Lower lobe of right lung (tissue), 2 donors: Measurements from ENCODE around the gene TDRD1. TPM values are rescaled to one million over a fixed set of nuclear protein-coding genes. Genes with fewer than 3 reads are reported as not detected.

ENCODE experiments used
- ATAC-seq, 2 donors: fragments of 200-7000 bp; cut with Tn5 transposase; one replicate each; pipeline ENCODE4 v1.9.1; 2020 to 2022; ENCODE audit warnings: mild to moderate bottlenecking in 2 of 2, moderate library complexity in 2 of 2
- DNase-seq: peaks from one replicate; pipeline ENCODE4 v3.0.0-alpha.2; 2020
- H3K27ac ChIP-seq: fragments of 200-600 bp; one replicate; pipeline ENCODE4 v1.8.0; 2022
- H3K27me3 ChIP-seq: fragments of 200-600 bp; one replicate; pipeline ENCODE4 v1.8.0; 2022; ENCODE audit warnings: low read depth
- H3K36me3 ChIP-seq: fragments of 200-600 bp; one replicate; pipeline ENCODE4 v1.8.0; 2022; ENCODE audit warnings: mild to moderate bottlenecking
- H3K4me1 ChIP-seq: fragments of 200-600 bp; one replicate; pipeline ENCODE4 v1.8.0; 2022
- H3K4me3 ChIP-seq: fragments of 200-600 bp; one replicate; pipeline ENCODE4 v1.8.0; 2022; ENCODE audit warnings: mild to moderate bottlenecking
- H3K9me3 ChIP-seq: fragments of 200-600 bp; one replicate; pipeline ENCODE4 v1.8.0; 2022
- CTCF ChIP-seq: fragments of 200-600 bp; IDR thresholded peaks from one replicate; pipeline ENCODE4 v1.8.0; 2022; ENCODE audit warnings: antibody characterized with exemption, mild to moderate bottlenecking
- intact Hi-C: fragments of 100-400 bp; cut with DNase I; formaldehyde crosslinking; loops from one replicate; pipeline ENCODE4 v1.11.0; 2022
- total RNA-seq: library from RNA; stranded (reverse); fragmentation: NEBNext Ultra II Directional; extraction: Animal tissue kit (Norgen Biotek cat#: 25700); gene quantifications from one replicate; pipeline ENCODE4 v1.2.1, GENCODE V29; 2021
- donor health status: DM: no; HTN: yes; CAD: no; lungs with severe emphysema.

TDRD1 gene
- total RNA-seq, 1 donor from 2014 or later = 0.09 TPM

GRCh38 chr10:114273910-114274309 lies 94.8 kb downstream of the TDRD1 start:
- ATAC-seq (no peak), DNase-seq (no peak)
- intact Hi-C loops = no loop called here
- TF ChIP-seq CTCF = no peak
- Histone ChIP-seq H3K27me3 (no peaks in the 10 kb centered on the region), H3K4me3 (no peak overlapping the region), H3K4me1 (no peaks in the 10 kb centered on the region), H3K9me3 (no peaks in the 10 kb centered on the region), H3K27ac (no peak overlapping the region), H3K36me3 (no peaks in the 10 kb centered on the region)

GRCh38 chr10:114274616-114275453 lies 95.7 kb downstream of the TDRD1 start:
- no peaks in the 10 kb centered on the region for H3K4me1 ChIP-seq
- H3K36me3 ChIP-seq = no peaks in the 10 kb centered on the region
- ATAC-seq (no peak), DNase-seq (no peak)
- no peak overlapping the region for H3K4me3 ChIP-seq
- TF ChIP-seq CTCF = no peak
- no peaks in the 10 kb centered on the region for H3K9me3 ChIP-seq
- intact Hi-C loops = no loop called here
- no peaks in the 10 kb centered on the region for H3K27me3 ChIP-seq
- H3K27ac ChIP-seq = no peak overlapping the region

- H3K27me3 ChIP-seq = no peaks in the 10 kb centered on the region
- H3K9me3 ChIP-seq = no peaks in the 10 kb centered on the region
- H3K4me3 ChIP-seq = no peak overlapping the region
- intact Hi-C loops = no loop called here
- ATAC-seq (no peak), DNase-seq (no peak)
- no peaks in the 10 kb centered on the region for H3K4me1 ChIP-seq
- no peak overlapping the region for H3K27ac ChIP-seq
- H3K36me3 ChIP-seq = no peaks in the 10 kb centered on the region
- no peak for TF ChIP-seq CTCF
Measured at GRCh38 chr10:114276066-114276465, 96.9 kb downstream of the TDRD1 start.

- no peak overlapping the region for H3K4me3 ChIP-seq
- H3K36me3 ChIP-seq = no peaks in the 10 kb centered on the region
- H3K27ac ChIP-seq = no peak overlapping the region
- H3K9me3 ChIP-seq = no peaks in the 10 kb centered on the region
- intact Hi-C loops = no loop called here
- DNase-seq (no peak), ATAC-seq (no peak)
- no peaks in the 10 kb centered on the region for H3K27me3 ChIP-seq
- no peak for TF ChIP-seq CTCF
- H3K4me1 ChIP-seq = no peaks in the 10 kb centered on the region
Measured at GRCh38 chr10:114276671-114277070, 97.5 kb downstream of the TDRD1 start.

- no peak for DNase-seq
- TF ChIP-seq CTCF = no peak
- H3K27ac ChIP-seq = no peak overlapping the region
- ATAC-seq = peak in 1 of 2 donors; percentile 3
- no peaks in the 10 kb centered on the region for H3K36me3 ChIP-seq
- H3K9me3 ChIP-seq = no peaks in the 10 kb centered on the region
- H3K4me3 ChIP-seq = no peak overlapping the region
- H3K27me3 ChIP-seq = no peaks in the 10 kb centered on the region
- H3K4me1 ChIP-seq = no peaks in the 10 kb centered on the region
- intact Hi-C loops = no loop called here
Measured at GRCh38 chr10:114278140-114278883, 99.2 kb downstream of the TDRD1 start.
